GM18519 (cell line): ENCODE measurements around the gene ARRDC5.
"Not testable (repeated sequence)": the region's sequence is repeated elsewhere in the genome, so short reads cannot be mapped to it uniquely, and the experiment has no call there.

ENCODE experiments used
- ATAC-seq: cut with Tn5 transposase; IDR thresholded peaks from one replicate; pipeline ENCODE4 v1.9.1; 2021; ENCODE audit warnings: mild to moderate bottlenecking, moderate library complexity; ENCODE audit not compliant: unreplicated experiment, low FRiP score

ARRDC5 gene

DNA sequence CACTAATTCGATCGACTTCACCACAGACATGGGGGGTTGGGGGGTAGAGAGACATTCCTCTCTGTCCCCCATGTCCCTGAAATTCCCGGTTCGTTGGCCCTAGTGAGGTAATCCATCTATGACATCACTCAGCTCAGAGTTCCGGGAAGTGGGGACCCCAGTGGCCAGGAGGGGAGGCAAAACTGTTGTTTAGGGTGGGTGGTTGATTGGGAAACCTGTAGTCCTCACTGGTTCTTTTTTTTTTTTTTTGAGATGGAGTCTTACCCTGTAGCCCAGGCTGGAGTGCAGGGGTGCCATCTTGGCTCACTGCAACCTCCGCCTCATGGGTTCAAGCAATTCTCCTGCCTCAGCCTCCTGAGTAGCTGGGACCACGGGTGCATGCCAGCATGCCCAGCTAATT lies at the start of gene ARRDC5:
ARRDC5 (minus strand) TSS at position 101 of the 400 bp plus-strand sequence; CDS start at position 30, 71 bp downstream.
- ATAC-seq = no peak

GRCh38 chr19:4951656-4952055 lies 49.0 kb upstream of the ARRDC5 start:
- ATAC-seq = no peak

DNA sequence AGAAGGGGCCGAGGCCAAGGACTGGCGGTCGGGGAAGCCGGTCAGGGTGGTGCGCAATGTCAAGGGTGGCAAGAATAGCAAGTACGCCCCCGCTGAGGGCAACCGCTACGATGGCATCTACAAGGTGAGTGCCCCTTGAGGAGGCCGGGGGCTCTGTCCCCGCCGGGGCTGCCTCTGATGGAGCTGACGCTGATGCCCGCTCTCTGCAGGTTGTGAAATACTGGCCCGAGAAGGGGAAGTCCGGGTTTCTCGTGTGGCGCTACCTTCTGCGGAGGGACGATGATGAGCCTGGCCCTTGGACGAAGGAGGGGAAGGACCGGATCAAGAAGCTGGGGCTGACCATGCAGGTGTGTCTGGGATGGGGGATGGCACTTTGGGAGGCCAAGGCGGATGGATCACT lies 48.0 kb upstream of the ARRDC5 start:
- ATAC-seq = not testable (repeated sequence)

DNA sequence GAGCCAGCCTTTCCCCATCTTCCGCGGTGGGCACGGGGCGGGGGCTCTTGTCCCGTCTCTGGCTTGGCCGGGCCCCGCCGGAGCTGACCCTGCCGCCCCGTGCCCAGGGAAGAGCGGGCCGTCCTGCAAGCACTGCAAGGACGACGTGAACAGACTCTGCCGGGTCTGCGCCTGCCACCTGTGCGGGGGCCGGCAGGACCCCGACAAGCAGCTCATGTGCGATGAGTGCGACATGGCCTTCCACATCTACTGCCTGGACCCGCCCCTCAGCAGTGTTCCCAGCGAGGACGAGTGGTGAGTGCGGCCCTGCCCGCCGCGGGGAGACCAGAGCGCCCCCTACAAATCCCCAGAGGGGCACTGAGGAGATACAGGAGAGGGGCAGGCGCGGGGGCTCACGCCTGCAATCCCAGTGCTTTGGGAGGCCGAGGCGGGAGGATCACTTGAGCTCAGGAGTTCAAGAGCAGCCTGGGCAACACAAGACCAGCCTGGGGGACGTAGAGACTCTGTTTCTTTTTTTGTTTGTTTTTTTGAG lies 39.0 kb upstream of the ARRDC5 start:
- not testable (repeated sequence) for ATAC-seq

- no peak for ATAC-seq
Measured at GRCh38 chr19:4939466-4939865, 36.8 kb upstream of the ARRDC5 start.

GRCh38 chr19:4938461-4938860 lies 35.8 kb upstream of the ARRDC5 start:
- ATAC-seq = not testable (repeated sequence)

DNA sequence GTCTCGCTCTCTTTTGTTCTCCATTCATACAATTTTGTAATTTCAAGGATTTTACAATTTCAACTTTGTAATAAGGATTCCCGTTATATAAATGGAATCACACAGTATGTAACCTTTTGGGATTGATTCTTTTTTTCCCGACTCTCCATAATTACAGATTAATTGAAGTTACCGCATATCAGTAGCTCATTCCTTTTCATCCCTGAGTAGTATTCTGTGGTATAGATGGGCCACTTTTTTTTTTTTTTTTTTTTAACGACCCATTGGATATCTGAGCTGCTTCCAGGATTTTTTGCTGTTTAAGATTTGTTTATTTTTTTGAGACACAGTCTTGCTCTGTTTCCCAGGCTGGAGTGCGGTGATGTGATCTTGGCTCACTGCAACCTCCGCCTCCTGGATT lies 34.4 kb upstream of the ARRDC5 start:
- no peak for ATAC-seq

- ATAC-seq = no peak
Measured at GRCh38 chr19:4935444-4935843, 32.7 kb upstream of the ARRDC5 start.

- no peak for ATAC-seq
Measured at GRCh38 chr19:4933528-4933927, 30.8 kb upstream of the ARRDC5 start.

GRCh38 chr19:4932711-4933110 lies 30.0 kb upstream of the ARRDC5 start:
- no peak for ATAC-seq

GRCh38 chr19:4930664-4931063 lies 28.0 kb upstream of the ARRDC5 start:
- ATAC-seq = no peak

DNA sequence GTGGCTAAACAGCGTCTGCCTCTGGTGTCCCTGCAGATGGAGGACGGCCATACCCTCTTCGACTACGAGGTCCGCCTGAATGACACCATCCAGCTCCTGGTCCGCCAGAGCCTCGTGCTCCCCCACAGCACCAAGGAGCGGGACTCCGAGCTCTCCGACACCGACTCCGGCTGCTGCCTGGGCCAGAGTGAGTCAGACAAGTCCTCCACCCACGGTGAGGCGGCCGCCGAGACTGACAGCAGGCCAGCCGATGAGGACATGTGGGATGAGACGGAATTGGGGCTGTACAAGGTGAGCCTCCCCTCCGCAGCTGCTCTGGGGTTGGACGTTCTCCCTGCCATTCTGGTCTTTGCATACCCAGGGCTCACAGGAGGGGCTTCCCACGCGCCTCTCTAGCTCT lies 26.5 kb upstream of the ARRDC5 start:
- ATAC-seq = no peak

GRCh38 chr19:4923276-4923747 lies 20.6 kb upstream of the ARRDC5 start:
- no peak for ATAC-seq

GRCh38 chr19:4922530-4923275 lies 20.0 kb upstream of the ARRDC5 start:
- ATAC-seq = no peak

- ATAC-seq = no peak
Measured at GRCh38 chr19:4916292-4917082, 13.8 kb upstream of the ARRDC5 start.

GRCh38 chr19:4914736-4915501 lies 12.2 kb upstream of the ARRDC5 start:
- ATAC-seq = no peak

DNA sequence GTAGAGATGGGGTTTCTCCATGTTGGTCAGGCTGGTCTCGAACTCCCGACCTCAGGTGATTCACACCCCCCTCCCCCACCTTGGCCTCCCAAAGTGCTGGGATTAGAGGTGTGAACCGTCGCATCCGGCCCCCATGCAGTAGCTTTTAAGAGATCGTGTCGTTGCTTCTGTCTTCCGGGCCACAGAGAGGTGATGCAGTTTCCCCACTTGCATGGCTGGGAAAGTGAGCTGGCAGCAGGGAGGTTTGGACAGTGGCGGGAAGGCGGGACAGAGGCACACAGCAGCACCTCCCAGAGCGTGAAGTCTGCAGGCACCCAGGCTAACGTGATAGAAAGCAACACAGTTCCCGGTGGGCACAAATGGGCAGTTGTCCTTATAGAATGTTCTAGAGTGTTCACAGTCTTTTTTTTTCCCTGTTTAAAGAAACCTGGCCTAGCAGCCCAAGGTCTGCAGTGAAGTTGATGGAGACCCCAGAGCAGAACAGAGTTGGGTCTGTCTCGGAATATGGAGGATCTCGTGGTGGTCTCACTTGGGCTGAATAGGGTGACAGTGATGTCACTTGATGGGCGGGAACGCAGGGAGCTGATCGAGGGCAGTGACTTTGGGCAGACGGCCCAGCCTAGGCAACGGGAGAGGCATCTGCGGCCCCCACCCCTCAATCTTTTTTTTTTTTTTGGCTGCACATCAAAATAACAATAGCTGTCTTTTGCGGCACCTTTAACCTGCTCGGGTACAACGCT lies 11.5 kb upstream of the ARRDC5 start:
- no peak for ATAC-seq

- ATAC-seq = no peak
Measured at GRCh38 chr19:4911786-4912672, 9.3 kb upstream of the ARRDC5 start.

DNA sequence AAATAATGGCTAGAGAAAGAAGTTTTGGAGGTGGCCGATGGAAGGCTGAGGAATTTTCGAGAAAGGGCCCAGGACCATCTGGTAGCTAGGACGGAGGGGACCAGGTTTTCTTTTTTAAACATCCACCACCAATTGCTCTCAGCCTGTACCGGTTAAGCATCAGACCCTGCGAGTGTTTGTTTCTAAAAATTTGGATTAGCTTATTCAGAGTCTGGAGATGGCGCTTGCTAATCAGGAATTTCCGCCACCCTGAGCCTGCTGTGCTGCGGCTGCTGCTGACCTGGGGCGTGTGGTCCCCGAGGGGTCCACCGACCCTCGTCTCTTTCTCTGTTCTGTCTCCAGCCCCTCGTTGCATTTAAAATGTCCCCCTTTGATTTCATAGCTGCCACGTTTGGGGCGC lies 8.6 kb upstream of the ARRDC5 start:
- no peak for ATAC-seq
